Measurements from ENCODE around the gene ZDHHC8.

DNA sequence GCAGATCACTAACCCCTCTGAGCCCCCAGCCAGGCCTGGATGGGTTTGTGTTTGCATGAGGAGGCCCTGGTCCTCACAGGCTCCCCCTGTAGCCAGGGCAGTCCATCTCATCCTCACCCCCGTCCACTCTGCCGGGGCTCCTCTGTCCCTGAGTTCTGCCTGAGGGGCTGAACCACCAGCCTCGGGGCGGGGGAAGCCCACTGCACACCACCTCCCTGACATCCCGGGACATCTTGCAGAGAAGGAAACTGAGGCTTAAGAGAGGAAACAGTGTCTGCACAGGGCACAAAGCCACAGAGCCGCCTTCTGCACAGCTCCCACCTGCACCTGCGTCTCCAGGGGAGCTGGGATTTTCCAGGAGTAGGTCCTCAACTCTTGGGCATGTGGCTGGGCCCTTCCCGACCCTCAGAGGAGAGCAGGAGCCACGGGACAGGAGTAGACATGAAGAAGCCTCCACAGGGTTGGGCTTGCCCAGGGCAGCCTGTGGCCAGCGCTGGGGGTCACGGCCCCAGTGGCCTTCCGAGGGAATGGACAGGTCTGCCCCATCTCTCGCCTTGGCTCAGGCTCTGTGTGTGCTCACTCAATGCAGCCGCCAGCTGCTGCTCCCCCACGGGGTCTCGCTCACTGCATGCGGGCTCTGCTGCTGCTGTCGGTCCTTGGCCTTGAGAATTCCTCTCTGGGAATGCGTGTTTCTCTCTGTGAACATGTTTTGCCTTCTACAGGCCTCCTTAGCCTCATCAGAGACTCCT, 64.7 kb downstream of the ZDHHC8 start:
- TF ChIP-seq POLR2AphosphoS5 (IDR thresholded peaks at IDR 0.05; ENCODE audit: insufficient read depth, low read depth, low read length) (no peak), EZH2 (IDR thresholded peaks at IDR 0.05; ENCODE audit: borderline replicate concordance, low read depth, low read length, severe bottlenecking) (no peak)
- TF ChIP-seq, protein P1, sequence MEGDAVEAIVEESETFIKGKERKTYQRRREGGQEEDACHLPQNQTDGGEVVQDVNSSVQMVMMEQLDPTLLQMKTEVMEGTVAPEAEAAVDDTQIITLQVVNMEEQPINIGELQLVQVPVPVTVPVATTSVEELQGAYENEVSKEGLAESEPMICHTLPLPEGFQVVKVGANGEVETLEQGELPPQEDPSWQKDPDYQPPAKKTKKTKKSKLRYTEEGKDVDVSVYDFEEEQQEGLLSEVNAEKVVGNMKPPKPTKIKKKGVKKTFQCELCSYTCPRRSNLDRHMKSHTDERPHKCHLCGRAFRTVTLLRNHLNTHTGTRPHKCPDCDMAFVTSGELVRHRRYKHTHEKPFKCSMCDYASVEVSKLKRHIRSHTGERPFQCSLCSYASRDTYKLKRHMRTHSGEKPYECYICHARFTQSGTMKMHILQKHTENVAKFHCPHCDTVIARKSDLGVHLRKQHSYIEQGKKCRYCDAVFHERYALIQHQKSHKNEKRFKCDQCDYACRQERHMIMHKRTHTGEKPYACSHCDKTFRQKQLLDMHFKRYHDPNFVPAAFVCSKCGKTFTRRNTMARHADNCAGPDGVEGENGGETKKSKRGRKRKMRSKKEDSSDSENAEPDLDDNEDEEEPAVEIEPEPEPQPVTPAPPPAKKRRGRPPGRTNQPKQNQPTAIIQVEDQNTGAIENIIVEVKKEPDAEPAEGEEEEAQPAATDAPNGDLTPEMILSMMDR (IDR thresholded peaks at IDR 0.05; ENCODE audit: extremely low read depth in 1 of 2, insufficient read depth in 1 of 2, low read depth in 1 of 2, low read length in 2 of 2) = no peak
